Stomach smooth muscle (tissue), 2 donors: ENCODE results near the gene ACE2.
"Not testable (repeated sequence)": the region's sequence is repeated elsewhere in the genome, so short reads cannot be mapped to it uniquely, and the experiment has no call there.

Source experiments
- H3K27ac ChIP-seq: one replicate; pipeline ENCODE4 v1.7.0; 2013; ENCODE audit warnings: mild to moderate bottlenecking, low read length, inconsistent platforms
- H3K27me3 ChIP-seq, 2 donors: one replicate each; pipeline ENCODE4 v1.7.0; 2013; ENCODE audit warnings: low read length in 2 of 2; ENCODE audit not compliant: insufficient read depth in 2 of 2, control insufficient read depth in 1 of 2
- H3K36me3 ChIP-seq, 2 donors: one replicate each; pipeline ENCODE4 v1.7.0; 2013; ENCODE audit warnings: low read length in 2 of 2; ENCODE audit not compliant: control insufficient read depth in 2 of 2, insufficient read depth in 2 of 2
- H3K4me1 ChIP-seq: one replicate; pipeline ENCODE4 v1.7.0; 2013; ENCODE audit warnings: low read length; ENCODE audit not compliant: control insufficient read depth, insufficient read depth
- H3K4me3 ChIP-seq, 2 donors: one replicate each; pipeline ENCODE4 v1.7.0; 2013; ENCODE audit warnings: low read length in 2 of 2
- H3K9ac ChIP-seq, 2 donors: one replicate each; pipeline ENCODE4 v1.7.0; 2013; ENCODE audit warnings: low read length in 2 of 2, mild to moderate bottlenecking in 1 of 2
- H3K9me3 ChIP-seq, 2 donors: one replicate each; pipeline ENCODE4 v1.7.0; 2013; ENCODE audit warnings: low read length in 2 of 2; ENCODE audit not compliant: control insufficient read depth in 2 of 2
- donor health status: healthy.
- donor health status: Pancreatic carcinoma.

Gene ACE2

GRCh38 chrX:15600745-15601144 is at the start of gene ACE2:
ACE2 (minus strand) TSS chrX:15600960; CDS start chrX:15600911, 49 bp downstream.
- Histone ChIP-seq H3K4me1 (no peaks in the 10 kb centered on the region), H3K9ac (no peak within 1 kb of the TSS), H3K4me3 (no peak within 1 kb of the TSS), H3K36me3 (no peaks in the 10 kb centered on the region), H3K27me3 (peaks cover 0 to 4% of the 10 kb centered on the region in 2 donors), H3K27ac (no peak within 1 kb of the TSS), H3K9me3 (no peaks in the 10 kb centered on the region)

DNA sequence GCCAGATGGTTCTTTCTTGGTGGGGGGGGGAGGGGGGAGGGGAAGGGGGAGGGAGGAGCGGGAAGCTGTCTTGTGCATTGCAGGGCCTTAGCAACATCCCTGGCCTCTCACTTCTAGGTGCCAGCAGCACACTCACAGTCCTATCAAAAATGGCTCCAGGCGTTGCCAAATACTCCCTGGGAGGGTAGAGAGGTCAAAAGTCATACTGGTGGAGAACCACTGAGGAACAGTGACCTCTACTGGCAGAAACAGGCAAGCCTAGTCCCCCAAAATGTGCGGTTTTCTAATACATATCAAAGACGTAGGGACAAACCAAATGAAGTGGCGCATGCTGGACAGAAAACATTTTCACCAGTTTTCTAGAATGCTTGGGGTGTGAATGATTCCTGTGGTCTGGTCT is 46.8 kb upstream of the ACE2 start:
- not testable (repeated sequence) for H3K4me3 ChIP-seq, H3K9ac ChIP-seq, H3K9me3 ChIP-seq, H3K36me3 ChIP-seq, H3K4me1 ChIP-seq, H3K27me3 ChIP-seq, H3K27ac ChIP-seq

DNA sequence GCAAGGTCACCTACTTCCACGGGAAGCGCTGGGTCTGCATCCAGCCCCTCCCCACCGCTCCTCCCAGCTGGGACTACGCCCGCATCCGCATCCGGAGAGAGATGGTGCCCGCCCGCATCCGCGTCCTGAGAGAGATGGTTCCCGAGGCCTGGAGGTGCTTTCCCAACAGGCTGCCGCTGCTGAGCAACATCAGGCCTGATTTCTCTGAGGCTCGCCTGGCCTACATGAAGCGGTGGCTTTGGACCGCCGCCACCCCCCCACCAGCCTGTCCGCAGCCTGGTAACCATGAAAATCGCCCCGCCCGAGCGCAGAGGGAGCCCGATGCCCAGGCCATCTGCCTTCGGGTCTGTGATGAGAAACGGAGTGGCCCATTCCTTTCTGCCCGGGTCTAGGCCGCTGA is 45.8 kb upstream of the ACE2 start:
- Histone ChIP-seq H3K9ac (no peak overlapping the region), H3K4me3 (no peak overlapping the region), H3K36me3 (no peaks in the 10 kb centered on the region), H3K27ac (no peak overlapping the region), H3K9me3 (no peaks in the 10 kb centered on the region), H3K4me1 (no peaks in the 10 kb centered on the region), H3K27me3 (peaks cover 0 to 5% of the 10 kb centered on the region in 2 donors)

DNA sequence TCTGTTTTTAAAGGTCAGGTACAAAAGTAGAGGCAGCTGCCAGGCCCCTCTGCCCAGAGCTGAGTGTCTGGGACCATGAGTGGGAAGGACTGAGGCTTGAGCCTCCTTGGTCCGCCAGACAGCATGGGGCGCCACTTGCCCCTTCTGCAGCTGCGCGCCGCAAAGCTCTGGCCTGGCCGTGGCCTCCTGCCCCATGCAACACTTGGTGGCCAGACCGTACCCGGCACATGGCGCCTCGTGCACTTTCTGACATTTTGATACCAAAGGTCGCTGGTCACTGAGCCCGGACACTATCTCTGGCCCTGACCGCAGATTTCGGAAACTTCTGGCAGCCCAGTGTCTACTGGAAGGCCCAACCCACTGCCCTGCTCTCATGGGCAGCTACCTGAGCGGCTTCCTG is 45.3 kb upstream of the ACE2 start:
- Histone ChIP-seq H3K4me3 (no peak overlapping the region), H3K9me3 (no peaks in the 10 kb centered on the region), H3K4me1 (no peaks in the 10 kb centered on the region), H3K36me3 (no peaks in the 10 kb centered on the region), H3K27ac (no peak overlapping the region), H3K27me3 (peaks cover 0 to 3% of the 10 kb centered on the region in 2 donors), H3K9ac (no peak overlapping the region)

GRCh38 chrX:15645266-15645665 is 44.5 kb upstream of the ACE2 start:
- Histone ChIP-seq H3K27me3 (peaks cover 0 to 6% of the 10 kb centered on the region in 2 donors), H3K36me3 (no peaks in the 10 kb centered on the region), H3K27ac (no peak overlapping the region), H3K9me3 (no peaks in the 10 kb centered on the region), H3K9ac (no peak overlapping the region), H3K4me1 (no peaks in the 10 kb centered on the region), H3K4me3 (no peak overlapping the region)

DNA sequence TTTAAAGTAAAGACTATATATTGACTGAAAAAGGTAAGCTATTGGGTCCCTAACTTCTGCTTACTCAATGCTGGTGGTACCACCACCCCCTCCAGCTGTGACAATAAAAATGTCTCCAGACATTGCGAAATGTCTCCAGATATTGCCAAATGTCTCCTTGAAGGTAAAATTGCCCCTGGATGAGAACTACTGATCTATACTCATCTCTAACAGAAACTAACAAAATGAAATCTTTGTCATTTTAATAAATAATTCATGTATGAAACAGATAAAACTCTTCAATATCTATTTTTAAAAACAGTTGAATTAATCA is 43.8 kb upstream of the ACE2 start:
- Histone ChIP-seq H3K9ac (no peak overlapping the region), H3K4me3 (no peak overlapping the region), H3K27ac (no peak overlapping the region), H3K36me3 (no peaks in the 10 kb centered on the region), H3K9me3 (no peaks in the 10 kb centered on the region), H3K27me3 (peaks cover 0 to 6% of the 10 kb centered on the region in 2 donors), H3K4me1 (no peaks in the 10 kb centered on the region)

DNA sequence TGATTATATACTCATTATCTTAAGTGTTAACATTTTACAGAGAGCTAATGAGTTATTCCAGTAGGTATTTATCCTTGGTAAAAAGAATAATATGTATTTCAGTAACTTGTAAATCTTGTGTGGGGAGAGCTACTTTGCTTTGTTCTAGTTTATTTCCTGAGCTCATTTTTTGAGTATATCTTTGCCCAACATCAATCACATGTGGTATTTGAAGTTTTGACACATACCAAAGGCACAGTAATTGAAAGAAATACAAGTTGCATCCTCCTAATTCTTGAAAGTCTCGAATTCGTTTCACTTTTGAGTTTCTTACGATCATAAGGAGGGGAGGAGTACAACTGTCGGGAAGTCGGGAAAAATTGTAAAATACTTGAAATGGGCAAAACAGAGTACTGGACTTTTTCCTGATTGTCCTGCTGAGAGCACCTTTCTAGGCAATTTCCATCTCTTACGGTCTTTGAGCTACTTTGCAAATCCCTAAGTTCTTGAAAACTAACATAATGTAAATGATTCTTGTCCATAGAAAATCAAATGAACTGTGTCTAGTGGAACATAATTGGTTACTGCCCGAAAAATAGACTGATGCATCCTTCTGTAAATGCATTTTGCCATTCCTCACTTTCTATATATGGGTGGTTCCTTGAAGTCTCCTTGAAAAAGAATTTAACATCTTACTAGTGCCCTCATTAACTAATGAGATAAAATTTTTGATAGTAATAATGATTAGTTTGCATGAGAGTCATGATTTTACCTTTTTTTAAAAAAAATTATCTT is 43.2 kb upstream of the ACE2 start:
- Histone ChIP-seq H3K9ac (no peak overlapping the region), H3K27ac (no peak overlapping the region), H3K27me3 (peaks cover 0 to 5% of the 10 kb centered on the region in 2 donors), H3K9me3 (no peaks in the 10 kb centered on the region), H3K4me1 (no peaks in the 10 kb centered on the region), H3K36me3 (no peaks in the 10 kb centered on the region), H3K4me3 (no peak overlapping the region)

DNA sequence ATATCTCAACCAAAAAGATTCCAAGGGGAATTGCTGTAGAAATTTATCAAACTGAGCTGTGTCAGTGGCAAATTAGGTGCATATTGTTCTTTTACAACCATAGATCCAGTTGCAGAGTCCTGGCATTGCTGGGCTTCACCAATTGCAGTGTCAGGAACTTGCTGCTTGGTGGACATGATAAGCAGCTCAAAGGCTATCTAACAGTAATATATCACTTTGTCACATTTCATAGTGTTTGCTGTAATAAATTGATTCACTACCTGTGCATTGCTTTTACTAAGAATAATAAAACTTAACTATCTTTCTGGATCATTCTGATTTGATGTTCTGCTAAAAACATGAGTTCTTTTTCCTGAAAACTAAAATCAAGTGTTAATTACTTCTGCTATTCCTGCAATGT is 30.9 kb upstream of the ACE2 start:
- Histone ChIP-seq H3K27me3 (peaks cover 0 to 4% of the 10 kb centered on the region in 2 donors), H3K4me1 (no peaks in the 10 kb centered on the region), H3K9me3 (no peaks in the 10 kb centered on the region), H3K36me3 (no peaks in the 10 kb centered on the region), H3K9ac (no peak overlapping the region), H3K27ac (no peak overlapping the region), H3K4me3 (no peak overlapping the region)

DNA sequence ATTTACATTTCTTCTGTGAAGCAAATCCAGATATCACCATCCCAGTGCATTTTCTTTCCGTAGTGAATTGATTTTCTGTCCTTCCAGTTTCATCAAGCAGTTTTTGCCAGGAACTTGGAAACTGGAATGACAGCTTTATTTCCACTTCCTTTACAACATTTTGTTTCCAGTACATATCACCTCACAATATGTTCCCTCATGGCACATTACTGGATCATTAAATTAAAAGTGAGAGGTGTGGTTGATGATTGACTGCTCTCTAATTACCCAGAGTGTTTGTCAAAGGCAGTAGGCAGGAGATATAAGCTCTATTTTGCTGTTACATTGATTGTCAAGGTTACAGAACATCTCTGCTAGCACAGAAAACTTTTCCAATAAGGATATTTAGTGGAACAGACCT is 22.3 kb upstream of the ACE2 start:
- H3K4me1 ChIP-seq = no peaks in the 10 kb centered on the region
- H3K9me3 ChIP-seq = no peaks in the 10 kb centered on the region
- H3K27me3 ChIP-seq = no peaks in the 10 kb centered on the region
- no peak overlapping the region for H3K9ac ChIP-seq
- H3K4me3 ChIP-seq = no peak overlapping the region
- H3K36me3 ChIP-seq = no peaks in the 10 kb centered on the region
- no peak overlapping the region for H3K27ac ChIP-seq

DNA sequence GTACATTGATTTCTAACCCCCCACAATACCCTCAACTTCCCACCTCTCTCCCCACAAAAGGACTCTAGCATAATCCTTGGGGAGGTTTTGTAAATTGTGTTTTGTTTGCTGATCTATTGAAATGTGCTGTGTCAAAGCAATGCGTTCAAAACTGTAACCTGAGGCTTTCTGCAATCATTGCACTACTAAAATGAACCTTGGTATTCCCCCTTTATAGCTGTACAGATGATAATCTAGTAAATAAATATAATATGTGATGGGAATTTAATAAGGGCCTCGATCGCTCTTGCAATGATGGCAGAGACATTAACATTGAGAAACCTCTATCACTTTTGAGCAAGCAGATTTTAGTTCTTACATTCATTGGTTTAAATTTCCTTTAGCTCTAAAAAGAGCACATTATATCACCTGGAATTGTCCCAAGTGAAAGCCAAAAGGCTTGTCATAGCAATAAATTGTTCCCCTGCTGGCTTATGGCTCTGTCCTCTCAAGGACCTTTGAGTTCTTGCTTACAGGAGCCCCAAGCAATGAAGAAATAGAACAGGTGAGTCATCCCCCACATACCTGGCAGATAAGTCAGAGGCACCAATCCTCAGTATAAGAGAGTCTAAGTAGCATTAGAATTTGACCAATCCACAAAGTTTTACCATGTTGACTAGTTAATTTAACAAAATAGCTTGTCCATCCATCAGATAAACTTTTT is 18.4 kb upstream of the ACE2 start:
- Histone ChIP-seq H3K4me3 (no peak overlapping the region), H3K9ac (no peak overlapping the region), H3K36me3 (no peaks in the 10 kb centered on the region), H3K4me1 (no peaks in the 10 kb centered on the region), H3K27me3 (no peaks in the 10 kb centered on the region), H3K27ac (no peak overlapping the region), H3K9me3 (no peaks in the 10 kb centered on the region)

- H3K9me3 ChIP-seq = no peaks in the 10 kb centered on the region
- H3K27me3 ChIP-seq = no peaks in the 10 kb centered on the region
- no peaks in the 10 kb centered on the region for H3K36me3 ChIP-seq
- no peaks in the 10 kb centered on the region for H3K4me1 ChIP-seq
- H3K27ac ChIP-seq = no peak overlapping the region
- H3K9ac ChIP-seq = no peak overlapping the region
- no peak overlapping the region for H3K4me3 ChIP-seq
Observed at GRCh38 chrX:15617111-15617510, 16.4 kb upstream of the ACE2 start.
